HL-60/S4 (cell line): ENCODE measurements around the gene YY1AP1.
"Not testable (repeated sequence)": the region's sequence is repeated elsewhere in the genome, so short reads cannot be mapped to it uniquely, and the experiment has no call there.

Source experiments
- in situ Hi-C: fragments of 300-500 bp; cut with MboI; formaldehyde crosslinking; loops from 2 replicates; pipeline ENCODE4 v1.14.3; 2022; ENCODE audit warnings: low sequenced_read_pairs

Gene YY1AP1

GRCh38 chr1:155695608-155696007 lies 7.0 kb upstream of the YY1AP1 start:
- in situ Hi-C loops, result no loop called here

DNA sequence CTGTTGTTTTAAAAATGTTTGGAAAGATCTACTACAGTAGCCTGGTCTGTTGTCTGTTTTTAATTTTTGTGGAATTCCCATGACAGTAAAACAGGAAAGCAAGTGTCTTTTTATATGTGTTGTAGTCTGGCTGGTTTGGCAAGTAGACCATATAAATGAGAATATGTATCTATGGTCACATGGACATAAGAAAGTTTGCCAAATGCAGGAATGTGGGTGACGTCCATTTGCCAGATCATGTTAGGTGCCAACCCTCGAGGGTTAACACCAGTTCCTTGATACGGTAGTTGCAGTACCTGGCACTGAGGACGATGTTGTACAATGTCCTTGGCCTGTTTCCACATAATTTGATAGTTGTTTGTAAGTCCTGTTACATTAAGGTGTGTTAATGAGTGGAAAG lies 6.5 kb upstream of the YY1AP1 start:
- in situ Hi-C loops, result no loop called here

DNA sequence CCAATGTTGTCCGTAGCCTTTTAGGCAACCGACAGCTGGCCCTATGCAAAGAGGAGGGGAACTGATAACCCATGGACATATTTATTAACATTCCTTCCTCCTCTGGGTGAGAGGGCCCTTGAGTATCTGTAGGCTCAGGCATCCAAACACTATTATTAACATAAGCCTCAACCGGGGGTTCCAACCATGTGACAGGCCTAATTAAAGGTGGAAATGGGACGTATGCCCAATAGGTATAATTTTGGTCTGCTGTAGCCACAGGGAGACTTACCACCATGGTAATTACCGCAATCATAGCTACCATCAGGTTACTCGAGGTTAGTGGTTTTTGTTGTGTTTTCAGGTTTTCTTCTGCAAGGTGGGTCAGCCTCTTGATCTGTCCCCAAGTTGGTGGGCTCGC lies 5.6 kb upstream of the YY1AP1 start:
- in situ Hi-C loops, result no loop called here

DNA sequence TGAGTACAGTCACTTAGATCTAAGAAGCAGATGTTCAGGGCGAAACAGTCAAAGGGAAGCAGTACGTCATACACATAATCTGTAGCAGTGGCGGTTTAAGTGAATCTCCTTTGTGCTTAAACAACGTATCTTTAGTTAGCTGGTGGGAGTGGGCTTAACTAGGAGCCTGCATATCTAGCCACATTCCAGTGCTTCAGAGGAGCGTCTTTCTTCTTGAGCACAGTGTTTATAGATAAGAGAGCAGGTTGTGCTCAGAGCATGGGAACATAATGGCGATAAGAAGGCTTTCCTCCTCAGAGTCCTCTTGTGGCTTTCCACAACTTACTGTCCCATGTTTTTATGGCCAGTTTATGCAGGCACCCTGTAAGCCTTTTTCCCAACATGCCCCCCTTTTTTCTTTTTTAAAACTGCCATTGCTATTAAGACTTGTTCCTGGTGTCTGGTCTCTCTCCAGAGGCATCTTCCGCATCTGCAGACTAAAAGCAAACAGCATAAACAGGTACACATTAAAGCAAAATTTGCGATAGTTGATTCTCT lies 3.5 kb upstream of the YY1AP1 start:
- in situ Hi-C loops, result no loop called here

DNA sequence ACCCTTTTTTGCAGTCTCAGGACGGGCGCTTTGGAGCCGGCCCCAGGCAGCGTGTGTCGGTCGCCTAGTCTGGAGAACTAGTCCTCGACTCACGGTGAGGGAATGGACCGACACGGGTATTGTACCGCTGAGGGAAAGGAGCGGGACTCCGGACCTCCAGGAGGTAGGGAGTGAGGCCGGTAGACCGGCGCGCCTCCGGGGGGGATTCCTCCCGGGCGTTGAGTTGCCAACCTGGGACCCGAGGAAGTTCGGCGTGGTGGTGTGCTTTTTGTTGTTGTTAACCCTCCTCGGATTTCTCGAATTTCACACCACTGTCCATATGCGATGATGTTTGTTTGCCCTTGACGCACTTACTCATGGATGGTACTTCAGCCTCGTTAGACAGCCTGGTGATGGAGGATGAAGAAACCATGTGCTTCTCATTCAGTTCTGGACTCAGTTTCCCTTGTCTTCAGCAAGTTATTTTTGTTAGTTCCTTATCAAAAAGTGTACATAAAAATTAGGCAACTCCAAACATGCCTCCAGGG lies 570 bp upstream of the YY1AP1 start, which contains the start of gene DAP3:
TSS of gene DAP3 (plus strand) at position 11 of the 527 bp plus-strand sequence. CDS start 20,689 bp downstream, outside the sequence.
- in situ Hi-C loops, result not testable (repeated sequence)

- in situ Hi-C loops, result not testable (repeated sequence)
These were observed 760 bp downstream of the YY1AP1 start for GRCh38 chr1:155687705-155688323.

DNA sequence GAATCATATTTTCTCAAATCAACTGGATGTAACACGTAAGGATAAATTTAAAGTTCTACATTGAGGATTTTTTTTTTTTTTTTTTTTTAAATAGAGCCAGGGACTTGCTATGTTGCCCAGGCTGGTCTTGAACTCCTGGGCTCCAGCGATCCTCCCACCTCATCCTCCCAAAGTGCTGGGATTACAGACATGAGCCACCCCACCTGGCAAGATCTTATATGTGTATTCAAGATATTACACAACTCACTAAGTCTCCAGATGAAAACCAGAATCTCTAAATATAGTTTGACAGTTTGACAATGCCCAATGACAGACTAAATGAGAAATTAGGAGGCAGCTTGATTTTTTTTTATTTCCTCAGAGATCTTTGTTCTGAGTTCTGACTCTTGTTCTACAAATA lies 6.8 kb downstream of the YY1AP1 start:
- in situ Hi-C loops, result no loop called here

GRCh38 chr1:155680531-155680930 lies 8.0 kb downstream of the YY1AP1 start:
- in situ Hi-C loops, result no loop called here

GRCh38 chr1:155678992-155679391 lies 9.6 kb downstream of the YY1AP1 start:
- in situ Hi-C loops, result not testable (repeated sequence)

DNA sequence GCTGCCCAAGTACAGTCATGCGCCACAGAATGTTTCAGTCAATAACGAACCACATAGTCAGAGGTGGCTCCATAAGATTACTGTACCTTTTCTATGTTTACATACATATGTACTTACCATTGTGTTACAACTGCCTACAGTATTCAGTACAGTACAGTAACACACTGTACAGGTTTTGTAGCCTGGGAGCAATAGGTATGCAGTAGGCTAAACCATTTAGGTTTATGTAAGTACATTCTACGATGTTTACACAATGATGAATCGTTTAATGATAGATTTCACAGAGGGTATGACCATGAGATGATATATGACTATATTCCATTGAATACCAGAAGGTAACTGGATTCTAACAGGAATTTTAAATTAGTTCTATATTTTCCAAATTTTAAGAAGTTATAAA lies 10.5 kb downstream of the YY1AP1 start:
- in situ Hi-C loops, result no loop called here

- in situ Hi-C loops, result no loop called here
These were observed 15.6 kb downstream of the YY1AP1 start for GRCh38 chr1:155673003-155673402.

DNA sequence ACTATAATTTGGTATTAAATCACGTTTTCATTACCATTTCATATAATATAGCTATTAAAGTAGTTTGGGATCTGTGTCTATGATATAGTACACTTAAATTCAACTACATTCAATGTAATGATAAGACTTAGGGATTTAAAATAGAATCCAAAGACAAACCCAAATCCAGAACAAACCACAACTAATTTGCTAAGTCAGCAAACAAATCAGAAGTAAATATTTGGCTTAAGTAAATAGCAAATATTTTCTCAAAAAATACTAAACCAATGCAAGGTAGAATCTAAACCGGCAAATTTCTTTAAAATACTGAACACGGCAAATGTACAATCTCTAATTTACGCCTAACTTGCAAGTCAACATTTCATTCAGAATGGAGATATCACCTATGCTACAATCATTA lies 16.8 kb downstream of the YY1AP1 start:
- in situ Hi-C loops, result no loop called here

DNA sequence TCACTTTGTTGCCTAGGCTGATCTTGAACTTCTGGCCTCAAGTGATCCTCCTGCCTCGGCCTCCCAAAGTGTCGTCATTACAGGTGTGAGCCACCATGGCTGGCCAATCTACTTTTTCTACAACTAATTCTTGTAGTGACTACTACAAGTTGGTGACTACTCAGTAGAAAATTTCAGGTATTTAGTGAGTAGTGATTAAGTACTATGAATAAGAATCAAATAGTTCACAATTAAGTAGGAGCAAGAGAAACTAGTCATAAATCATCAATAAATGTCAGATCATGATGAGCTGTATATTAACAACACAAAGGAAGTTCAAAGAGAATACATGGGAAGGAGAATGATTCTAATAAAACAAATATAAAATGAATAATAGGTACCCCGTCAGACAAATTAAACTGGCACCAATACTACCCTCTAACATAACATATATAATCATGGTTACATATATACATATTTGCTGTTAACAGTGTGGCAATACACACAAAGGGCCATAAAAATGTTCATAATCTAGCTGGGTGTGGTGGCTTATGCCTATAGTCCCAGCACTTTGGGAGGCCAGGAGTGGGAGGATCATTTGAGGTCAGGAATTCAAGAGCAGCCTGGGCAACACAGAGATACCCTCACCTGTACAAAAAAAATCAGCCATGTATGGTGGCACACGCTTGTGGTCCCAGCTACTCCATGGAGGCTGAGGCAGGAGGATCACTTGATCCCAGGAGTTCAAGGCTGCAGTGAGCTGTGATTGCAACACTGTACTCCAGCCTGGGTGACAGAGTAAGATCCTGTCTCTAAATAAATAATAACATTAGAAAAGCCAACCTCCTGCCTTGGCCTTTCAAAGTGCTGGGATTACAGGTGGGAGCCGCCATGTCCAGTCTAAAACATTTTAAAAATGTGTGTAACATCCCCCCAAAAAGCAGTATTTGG lies 19.1 kb downstream of the YY1AP1 start:
- in situ Hi-C loops, result no loop called here

DNA sequence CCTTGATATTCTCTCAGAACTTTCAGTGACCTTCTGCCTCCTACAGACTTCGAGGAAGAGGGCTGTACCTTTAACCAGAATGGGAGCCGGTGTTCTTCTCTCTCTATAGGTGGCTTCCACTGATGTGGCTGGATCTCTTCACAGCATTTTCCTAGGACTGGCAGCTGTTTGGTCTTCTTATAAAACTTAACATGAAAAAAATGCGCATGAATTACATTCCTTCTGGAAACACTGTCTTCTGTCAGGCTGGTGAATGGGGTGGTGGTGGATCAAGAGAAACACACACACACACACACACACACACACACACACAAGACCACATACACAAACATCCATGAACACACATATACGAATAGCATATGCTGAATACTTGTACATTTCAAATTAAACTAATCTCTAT lies 27.3 kb downstream of the YY1AP1 start:
- in situ Hi-C loops, result not testable (repeated sequence)

DNA sequence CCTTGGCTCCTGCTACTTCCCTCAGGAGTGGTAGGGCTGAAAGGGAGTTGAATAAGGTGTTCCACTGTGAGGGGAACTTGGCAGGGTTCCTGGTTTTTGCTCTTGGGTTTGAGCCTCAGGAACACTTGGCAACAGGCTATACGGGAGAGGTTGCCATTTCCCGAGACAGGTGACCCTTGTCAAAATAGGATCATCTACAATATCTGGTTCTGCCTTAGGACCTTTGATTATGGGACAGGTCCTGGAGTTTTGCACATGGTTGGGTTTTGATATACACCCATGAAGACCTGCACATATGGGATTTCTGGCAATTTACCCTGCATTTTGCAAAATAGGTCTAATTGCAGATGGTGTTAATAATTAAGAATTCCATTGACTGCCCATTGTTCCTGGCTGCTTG lies 31.1 kb downstream of the YY1AP1 start:
- in situ Hi-C loops, result no loop called here

DNA sequence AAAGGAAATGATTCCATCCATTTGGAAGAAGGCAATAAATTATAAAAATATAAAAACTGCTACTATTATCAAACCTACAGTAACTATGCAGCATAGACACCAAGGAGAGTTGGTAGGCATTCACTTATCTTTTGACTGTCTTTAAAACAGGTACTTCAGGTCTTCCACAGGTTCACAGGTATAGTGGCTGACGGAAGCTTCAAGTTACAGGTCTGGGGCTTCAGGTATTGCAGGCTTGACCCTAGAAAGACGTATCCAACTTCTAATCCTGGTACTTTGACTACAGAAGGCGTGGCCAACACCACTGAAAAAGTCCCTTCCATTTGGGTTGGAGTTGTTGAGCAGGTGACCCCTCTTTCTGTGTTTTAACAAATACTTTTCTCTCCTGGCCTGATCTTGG lies 35.6 kb downstream of the YY1AP1 start:
- in situ Hi-C loops, result no loop called here

DNA sequence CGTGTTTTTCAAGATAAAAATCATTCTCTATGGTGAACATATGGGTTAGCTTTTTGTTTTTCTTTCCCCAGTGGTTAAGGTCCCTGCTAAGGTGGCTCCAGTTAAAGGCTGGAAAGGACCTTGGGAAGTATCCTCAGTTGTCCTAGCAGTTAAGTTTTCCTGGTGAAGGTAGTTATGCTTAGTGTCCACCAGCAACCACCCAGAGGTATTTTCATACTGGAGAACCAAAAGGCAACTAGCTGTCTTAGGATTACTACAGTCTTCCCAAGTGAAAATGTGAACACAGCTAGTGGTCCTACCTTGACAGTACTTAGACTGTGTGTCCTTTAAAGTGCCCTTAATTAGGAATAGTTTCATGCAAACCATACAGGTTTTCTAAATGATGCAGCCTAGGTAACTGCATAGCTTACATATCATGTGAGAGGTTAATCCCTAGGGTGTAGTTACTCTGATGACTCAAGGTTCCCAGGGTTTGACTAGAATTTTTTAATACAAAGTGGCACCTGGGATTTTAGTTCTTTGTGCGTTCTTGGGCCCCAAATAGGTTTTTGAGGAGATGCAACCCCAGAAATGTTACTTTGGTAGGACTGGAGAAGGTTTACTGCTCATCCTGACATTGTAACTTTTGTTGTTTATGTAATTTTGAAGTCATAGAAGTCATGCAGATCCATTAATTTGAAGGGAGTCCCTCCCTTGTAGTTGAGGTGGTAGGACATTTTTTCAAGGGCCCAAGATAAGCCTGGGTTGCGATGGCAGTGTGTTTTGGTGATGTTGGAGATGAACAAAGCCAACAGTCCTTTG lies 36.5 kb downstream of the YY1AP1 start:
- in situ Hi-C loops, result no loop called here

DNA sequence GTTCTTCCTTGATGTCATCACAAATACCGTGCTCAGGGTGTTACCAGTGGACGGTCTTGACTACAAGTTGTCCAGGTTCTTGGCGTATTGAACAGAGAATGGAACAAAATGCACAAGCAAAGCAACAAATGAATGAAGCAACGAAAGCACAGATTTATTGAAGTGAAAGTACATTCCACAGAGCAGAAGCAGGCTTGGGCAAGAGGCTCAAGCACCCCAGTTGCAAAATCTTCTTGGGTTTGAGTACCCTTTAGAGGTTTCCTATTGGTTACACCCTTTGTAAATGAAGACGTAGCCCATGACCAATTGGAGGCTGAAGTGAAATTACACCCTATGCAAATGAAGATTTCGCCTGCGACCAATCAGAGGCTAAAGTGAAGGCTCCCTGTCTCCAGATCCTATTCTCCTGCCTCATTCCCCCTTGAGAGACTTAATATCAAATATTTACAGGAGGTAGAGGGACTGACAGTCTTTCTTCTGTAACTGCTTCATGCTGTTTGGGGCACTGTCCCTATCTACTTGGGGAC lies 38.3 kb downstream of the YY1AP1 start:
- in situ Hi-C loops, result no loop called here

DNA sequence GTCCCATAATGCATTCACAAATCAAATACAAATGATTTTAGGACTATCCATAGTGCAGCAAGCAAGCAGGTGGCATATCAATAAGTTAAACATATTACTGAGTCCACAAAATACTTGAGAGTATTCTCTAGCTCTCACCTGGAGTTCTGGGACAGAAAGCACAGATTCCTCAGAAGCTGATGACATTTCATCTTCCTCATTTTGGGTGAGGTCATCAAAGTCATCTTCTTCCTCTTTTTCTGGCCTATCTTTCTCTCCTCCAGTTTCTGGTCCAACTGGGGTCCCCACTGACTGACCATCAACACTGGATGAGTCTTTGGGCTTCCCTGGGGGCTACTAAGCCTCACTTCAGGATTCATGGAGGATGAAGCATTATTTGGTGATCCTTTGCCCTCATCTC lies 38.9 kb downstream of the YY1AP1 start:
- in situ Hi-C loops, result no loop called here
